GM18873 (cell line): Measurements from ENCODE around the gene QARS1.

Experiments
- ATAC-seq: cut with Tn5 transposase; IDR thresholded peaks from one replicate; pipeline ENCODE4 v1.9.1; 2021; ENCODE audit warnings: mild to moderate bottlenecking, moderate library complexity, moderate number of reproducible peaks; ENCODE audit not compliant: unreplicated experiment, low FRiP score

The QARS1 gene

GRCh38 chr3:49104427-49105291, at the start of gene QARS1:
Gene QARS1, minus strand, starts transcription at chr3:49104757. Its CDS starts 24 bp downstream, at chr3:49104733.
- peak; percentile 74 for ATAC-seq

GRCh38 chr3:49153349-49153912, 48.9 kb upstream of the QARS1 start:
- no peak for ATAC-seq

- ATAC-seq, result no peak
Measured at GRCh38 chr3:49151610-49152009, 47.1 kb upstream of the QARS1 start.

GRCh38 chr3:49148159-49148558, 43.6 kb upstream of the QARS1 start:
- ATAC-seq, result no peak

GRCh38 chr3:49140080-49140479, 35.5 kb upstream of the QARS1 start:
- no peak for ATAC-seq

- no peak for ATAC-seq
Measured at GRCh38 chr3:49135499-49135898, 30.9 kb upstream of the QARS1 start.

- no peak for ATAC-seq
Measured at GRCh38 chr3:49134471-49135265, 30.1 kb upstream of the QARS1 start.

- ATAC-seq, result no peak
Measured at GRCh38 chr3:49133226-49133951, 28.8 kb upstream of the QARS1 start.

- no peak for ATAC-seq
Measured at GRCh38 chr3:49132437-49133225, 28.1 kb upstream of the QARS1 start, which contains the start of gene LAMB2. Gene LAMB2, minus strand, starts transcription at chr3:49133050. Its CDS starts 183 bp downstream, at chr3:49132867.

GRCh38 chr3:49132073-49132436, 27.5 kb upstream of the QARS1 start:
- ATAC-seq, result no peak

GRCh38 chr3:49131576-49131975, 27.0 kb upstream of the QARS1 start:
- no peak for ATAC-seq

- ATAC-seq, result no peak
Measured at GRCh38 chr3:49131040-49131439, 26.5 kb upstream of the QARS1 start.

- ATAC-seq, result no peak
Measured at GRCh38 chr3:49124991-49125670, 20.6 kb upstream of the QARS1 start.

- no peak for ATAC-seq
Measured at GRCh38 chr3:49124203-49124602, 19.6 kb upstream of the QARS1 start.

GRCh38 chr3:49123687-49124086, 19.1 kb upstream of the QARS1 start:
- ATAC-seq, result no peak

GRCh38 chr3:49122886-49123545, 18.5 kb upstream of the QARS1 start:
- ATAC-seq, result no peak

- ATAC-seq, result no peak
Measured at GRCh38 chr3:49122451-49122850, 17.9 kb upstream of the QARS1 start.

- no peak for ATAC-seq
Measured at GRCh38 chr3:49122022-49122421, 17.5 kb upstream of the QARS1 start.
